NCI-H526 treated with DMSO at 0.1 percent for 48 hours (cell line): ENCODE measurements around the gene USP25.

ENCODE experiments used
- DNase-seq: peaks from one replicate; lab custom pipeline; 2025; lab: John Stamatoyannopoulos, UW

Gene USP25, protein sequence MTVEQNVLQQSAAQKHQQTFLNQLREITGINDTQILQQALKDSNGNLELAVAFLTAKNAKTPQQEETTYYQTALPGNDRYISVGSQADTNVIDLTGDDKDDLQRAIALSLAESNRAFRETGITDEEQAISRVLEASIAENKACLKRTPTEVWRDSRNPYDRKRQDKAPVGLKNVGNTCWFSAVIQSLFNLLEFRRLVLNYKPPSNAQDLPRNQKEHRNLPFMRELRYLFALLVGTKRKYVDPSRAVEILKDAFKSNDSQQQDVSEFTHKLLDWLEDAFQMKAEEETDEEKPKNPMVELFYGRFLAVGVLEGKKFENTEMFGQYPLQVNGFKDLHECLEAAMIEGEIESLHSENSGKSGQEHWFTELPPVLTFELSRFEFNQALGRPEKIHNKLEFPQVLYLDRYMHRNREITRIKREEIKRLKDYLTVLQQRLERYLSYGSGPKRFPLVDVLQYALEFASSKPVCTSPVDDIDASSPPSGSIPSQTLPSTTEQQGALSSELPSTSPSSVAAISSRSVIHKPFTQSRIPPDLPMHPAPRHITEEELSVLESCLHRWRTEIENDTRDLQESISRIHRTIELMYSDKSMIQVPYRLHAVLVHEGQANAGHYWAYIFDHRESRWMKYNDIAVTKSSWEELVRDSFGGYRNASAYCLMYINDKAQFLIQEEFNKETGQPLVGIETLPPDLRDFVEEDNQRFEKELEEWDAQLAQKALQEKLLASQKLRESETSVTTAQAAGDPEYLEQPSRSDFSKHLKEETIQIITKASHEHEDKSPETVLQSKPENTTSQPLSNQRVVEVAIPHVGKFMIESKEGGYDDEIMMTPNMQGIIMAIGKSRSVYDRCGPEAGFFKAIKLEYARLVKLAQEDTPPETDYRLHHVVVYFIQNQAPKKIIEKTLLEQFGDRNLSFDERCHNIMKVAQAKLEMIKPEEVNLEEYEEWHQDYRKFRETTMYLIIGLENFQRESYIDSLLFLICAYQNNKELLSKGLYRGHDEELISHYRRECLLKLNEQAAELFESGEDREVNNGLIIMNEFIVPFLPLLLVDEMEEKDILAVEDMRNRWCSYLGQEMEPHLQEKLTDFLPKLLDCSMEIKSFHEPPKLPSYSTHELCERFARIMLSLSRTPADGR

DNA sequence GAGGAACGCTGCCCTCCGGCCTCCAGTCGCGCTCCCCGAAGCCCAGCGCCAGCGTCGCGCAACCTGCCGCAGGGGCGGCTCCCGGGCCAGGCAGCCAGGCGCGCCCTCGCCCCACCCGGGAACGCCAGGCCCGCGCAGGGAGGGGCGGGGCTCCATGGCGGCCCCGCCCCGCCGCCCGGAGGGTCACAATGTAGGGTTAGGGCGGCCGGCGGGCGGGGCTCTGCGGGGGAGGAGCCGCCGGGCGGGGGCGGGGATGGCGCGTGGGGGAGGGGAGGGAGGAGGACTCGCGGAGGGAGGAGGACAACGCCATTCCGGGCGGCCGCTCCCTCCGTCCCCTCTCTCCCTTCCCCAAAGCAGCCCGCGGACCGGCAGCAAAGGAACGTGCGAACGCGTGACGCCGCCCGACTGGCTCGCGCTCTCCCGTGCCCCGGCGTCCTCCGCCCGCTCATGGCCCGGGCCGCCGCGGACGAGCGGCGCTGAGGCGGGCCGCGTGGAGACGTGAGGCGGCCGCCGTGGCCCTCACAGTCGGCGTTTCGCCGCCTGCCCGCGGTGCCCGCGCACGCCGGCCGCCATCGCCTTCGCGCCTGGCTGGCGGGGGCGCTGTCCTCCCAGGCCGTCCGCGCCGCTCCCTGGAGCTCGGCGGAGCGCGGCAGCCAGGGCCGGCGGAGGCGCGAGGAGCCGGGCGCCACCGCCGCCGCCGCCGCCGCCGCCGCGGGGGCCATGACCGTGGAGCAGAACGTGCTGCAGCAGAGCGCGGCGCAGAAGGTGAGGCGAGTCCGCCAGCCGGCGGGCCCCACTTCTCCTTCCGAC lies at the start of gene USP25:
USP25 (plus strand) TSS at position 309 of the 810 bp plus-strand sequence; CDS start at position 721, 412 bp downstream.
- DNase-seq, result peak; percentile 82

DNA sequence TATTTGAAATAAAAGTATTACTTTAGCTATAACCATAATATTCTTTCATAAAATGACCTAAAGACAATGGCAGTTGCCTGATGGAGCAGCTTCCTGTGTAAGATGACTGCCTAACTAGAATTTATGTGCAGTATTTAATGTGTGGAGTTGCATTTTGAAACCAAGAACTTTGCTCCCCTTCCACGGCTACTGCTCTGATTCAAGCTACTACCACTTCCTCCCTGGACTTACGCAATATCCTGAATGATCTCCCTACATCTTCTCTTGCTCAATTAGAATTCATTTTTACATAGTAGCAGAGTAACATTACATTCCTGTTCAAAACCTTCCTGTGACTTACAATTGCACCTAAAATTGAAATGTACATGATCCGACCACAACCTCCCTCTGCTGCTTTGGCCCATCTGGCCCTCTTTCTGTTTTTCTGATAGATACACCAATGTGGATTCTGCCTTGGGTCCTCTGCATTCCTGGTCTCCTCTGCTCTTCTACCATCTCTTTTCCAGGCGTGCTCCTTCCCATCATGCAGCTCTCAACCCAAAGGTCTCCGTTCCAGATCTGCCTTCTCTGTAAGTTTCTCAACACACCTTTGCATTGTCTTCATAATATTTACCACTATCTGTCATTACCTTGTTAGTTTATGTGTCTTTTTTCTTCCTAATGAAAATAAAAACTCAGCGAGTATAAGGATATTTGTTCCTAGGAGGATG lies 47.4 kb upstream of the USP25 start:
- no peak for DNase-seq

DNA sequence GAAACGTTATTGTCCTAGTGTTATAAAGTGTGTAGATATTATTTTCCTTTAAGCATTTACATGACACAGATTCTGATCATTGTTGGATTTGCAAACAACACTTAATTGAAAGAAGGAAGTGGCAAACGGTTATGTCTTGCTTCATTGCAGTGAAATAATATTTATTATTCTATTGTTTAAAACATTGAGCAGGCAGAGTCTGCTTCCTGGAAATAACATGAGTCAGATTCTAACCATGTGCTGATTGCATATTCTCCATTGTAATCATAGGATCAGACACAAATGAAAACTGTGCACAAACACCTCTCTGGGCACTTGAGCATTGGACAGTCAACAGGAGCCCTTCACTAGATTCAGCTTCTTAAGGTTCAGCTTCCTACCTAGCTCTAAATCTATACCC lies 46.8 kb upstream of the USP25 start:
- DNase-seq, result no peak

DNA sequence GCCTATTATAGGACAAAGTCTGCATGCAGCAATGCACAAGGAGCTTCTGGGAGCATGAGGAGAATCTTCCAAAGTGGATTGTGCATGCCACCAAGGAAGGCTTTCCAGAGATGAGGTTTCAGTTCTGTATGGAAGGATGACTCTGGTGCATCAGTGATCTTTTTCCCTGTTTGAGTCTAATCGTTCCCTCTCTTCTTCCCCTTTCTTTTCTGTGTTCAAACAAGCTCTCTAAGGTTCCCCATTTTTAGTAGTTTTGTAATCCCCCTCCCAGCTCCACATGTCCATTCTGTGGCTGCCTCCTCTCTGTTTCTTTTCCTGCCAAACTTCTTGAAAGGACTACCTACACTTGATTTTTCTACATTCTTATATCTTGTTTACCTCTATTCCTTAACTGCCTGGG lies 43.3 kb upstream of the USP25 start:
- DNase-seq, result no peak

DNA sequence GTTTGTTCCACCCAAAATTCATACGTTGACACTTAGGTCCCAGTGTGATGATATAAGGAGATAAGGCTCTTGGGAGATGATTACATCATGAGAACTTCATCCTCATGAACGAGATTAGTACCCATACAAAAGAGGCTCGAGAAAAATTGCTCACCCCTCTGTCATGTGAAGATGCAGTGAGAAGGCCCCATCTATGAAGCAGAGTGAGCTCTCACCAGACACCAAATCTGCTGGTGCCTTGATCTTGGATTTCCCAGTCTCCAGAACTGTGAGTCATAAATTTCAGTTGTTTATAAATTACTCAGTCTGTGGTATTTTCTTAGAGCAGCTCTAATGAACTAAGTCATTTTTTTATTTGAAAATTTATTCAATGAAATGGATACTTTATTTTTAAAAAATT lies 42.6 kb upstream of the USP25 start:
- DNase-seq, result no peak

DNA sequence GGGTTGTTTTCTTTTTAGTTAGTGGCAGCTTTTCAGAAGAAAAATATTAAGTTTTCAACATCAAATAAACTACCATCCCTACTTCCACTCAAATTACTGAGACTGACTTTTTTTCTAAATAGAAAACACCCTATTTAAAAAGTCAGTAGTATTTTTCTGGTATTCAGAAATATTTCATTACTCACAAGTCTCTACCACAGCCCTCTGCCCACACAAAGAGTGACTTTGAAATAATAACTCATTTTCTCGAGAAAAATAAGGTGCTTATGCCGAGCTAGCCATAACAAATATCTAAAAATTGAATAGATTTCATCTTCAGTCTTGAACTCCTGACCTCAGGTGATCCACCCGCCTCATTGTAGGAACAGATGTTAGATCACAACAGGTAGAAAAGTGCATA lies 41.8 kb upstream of the USP25 start:
- DNase-seq, result no peak

DNA sequence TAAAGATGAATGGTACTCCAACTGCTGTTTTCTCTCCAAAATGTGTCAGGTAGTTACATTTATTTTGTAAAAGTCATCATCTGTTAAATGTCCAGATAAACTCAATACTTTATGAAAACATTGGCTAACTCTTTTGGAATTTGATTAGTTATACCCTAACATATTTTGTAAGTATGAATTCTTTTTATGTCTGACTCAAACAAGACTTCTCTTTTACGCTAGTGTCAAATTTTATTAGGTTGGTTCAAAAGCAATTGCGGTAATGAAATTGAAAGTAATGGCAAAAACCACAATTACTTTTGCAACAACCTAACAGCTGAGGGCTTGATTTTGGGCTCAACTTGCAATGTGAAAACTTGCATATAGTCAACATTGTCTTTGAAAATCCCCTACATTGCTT lies 41.0 kb upstream of the USP25 start:
- DNase-seq, result no peak

DNA sequence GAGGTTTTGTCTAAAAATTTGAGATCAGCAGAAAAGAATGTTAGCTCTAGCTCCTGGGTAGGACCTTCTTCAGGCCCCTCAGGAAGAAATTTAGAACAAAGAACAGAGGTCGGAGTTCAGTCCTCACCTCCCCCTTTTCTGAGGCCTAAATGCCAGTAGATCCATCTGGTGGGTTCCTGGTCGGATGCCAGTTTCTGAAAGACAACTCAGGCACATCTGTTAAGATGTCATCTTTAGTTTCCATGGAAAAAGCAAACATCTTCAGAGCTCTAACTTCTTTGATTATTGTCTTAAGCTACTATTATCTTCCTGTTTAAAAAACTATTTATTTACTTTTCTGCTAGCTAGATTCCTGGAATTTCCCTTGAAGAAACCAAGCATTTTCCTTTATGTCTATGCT lies 37.1 kb upstream of the USP25 start:
- DNase-seq, result no peak

DNA sequence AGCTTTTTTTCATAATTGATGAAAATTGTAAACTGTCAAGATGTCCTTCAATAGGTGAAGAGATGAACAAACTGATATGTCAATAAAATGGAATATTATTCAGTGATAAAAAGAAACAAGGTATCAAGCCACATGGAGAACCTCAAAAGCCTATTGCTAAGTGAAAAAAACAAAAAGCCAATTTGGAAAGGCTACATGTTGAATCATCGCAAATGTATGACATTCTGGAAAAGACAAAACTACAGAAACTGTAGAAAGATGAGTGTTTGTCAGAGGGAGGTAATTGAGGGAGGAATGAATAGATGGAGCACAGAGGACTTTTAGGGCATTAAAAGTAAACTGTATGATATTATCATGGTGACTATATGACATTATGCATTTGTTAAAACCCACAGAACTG lies 34.5 kb upstream of the USP25 start:
- DNase-seq, result no peak

DNA sequence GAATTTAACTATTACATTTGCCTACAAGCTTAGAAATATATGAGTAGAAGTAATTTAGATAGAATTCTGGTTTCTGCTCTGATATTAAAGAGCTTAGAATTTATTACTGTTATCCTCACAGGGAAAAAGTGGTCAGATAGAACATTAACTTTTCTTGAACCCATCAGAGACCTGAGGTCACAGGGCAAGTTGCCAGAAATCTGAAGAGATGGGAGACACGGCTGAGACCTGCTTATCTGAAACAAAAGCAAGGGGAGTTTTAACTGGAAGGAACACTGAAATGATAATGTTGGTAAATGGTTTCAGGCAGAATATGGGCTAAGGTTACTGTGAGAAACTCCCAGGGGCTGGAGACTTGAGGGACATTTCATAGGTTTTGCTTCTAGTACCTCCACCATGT lies 28.0 kb upstream of the USP25 start:
- no peak for DNase-seq

DNA sequence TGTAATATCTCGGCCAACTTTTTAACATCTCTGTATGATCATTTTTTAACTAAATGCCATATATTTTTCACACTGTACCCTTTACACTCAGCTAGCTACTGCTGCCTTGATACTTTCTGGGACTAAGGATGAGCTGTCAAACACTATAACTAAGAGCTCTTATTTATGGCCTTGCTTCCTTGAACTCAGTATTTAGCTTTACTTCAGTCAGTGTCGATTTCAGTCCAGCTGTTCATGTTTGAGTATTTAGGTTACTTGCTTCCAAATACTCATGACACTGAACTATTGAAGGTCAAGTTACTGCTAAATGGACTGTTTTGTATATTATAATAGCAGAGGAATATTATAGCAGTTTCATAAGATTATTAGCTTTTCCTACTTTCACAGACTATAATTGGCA lies 25.9 kb upstream of the USP25 start:
- no peak for DNase-seq

DNA sequence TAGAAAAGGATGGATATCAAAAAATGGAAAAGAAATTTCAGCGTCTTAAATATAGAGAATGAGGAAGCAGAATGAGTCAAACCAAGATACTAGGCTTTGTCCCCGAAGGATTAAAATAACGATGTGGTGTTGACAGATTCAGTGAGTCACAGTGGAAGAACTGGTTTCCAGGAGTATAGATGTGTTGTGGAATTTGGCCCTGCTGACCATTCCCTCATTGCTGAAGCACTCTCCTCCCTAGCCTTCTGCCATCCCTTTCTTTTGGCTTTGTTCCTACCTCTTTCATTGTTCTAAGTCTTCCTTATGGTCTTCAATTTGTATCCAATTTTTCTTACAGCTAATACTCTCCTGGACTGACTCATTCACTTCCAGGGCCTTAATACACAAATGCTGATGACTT lies 23.1 kb upstream of the USP25 start:
- no peak for DNase-seq

DNA sequence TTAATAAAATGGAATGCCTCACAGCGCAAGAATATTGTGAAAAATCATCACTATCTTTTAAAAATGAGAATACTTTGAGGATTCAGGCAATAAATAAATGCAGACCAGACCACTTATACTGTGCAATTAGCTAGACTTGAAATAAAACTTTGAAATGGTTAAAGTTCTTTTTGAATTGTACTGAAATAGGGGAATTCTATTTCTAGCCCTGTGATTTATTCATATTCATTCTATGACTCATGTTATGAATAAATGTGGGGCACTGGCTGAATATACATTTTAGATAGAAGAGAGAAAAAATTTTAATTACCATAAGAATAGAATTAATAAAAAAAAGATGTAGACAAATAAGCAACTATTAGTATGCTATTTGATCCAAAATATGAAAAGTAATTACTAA lies 16.4 kb upstream of the USP25 start:
- DNase-seq, result no peak

DNA sequence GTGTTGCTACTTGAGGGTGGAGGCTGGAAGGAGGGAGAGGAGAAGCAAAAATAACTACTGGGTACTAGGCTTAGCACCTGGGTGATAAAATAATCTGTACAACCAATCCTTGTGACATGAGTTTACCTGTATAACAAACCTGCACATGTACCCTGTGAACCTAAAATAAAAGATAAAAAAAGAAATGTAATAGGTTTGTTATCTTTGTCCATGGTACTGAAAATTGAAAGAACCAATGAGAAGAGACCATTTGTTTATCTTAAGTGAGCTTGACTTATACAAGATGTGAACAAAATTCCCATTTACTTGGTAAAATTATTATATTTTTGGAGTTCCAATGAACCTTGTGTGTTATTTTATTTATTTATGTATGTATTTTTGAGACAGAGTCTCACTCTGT lies 11.1 kb upstream of the USP25 start:
- DNase-seq, result no peak

DNA sequence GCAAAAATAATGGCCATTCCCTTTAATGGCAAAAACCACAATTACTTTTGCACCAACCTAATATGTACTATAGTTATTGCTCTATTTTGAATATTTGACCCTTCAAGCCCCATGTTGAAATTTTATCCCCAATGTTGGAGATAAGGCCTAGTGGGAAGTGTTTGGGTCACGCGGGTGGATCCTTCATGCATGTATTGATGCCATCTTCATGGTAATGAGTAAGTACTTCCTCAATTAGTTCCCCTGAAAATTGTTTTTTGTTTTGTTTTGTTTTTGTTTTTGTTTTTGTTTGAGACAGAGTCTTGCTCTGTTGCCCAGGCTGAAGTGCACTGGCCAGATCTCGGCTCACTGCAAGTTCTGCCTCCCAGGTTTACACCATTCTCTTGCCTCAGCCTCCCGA lies 9.8 kb upstream of the USP25 start:
- DNase-seq, result no peak

DNA sequence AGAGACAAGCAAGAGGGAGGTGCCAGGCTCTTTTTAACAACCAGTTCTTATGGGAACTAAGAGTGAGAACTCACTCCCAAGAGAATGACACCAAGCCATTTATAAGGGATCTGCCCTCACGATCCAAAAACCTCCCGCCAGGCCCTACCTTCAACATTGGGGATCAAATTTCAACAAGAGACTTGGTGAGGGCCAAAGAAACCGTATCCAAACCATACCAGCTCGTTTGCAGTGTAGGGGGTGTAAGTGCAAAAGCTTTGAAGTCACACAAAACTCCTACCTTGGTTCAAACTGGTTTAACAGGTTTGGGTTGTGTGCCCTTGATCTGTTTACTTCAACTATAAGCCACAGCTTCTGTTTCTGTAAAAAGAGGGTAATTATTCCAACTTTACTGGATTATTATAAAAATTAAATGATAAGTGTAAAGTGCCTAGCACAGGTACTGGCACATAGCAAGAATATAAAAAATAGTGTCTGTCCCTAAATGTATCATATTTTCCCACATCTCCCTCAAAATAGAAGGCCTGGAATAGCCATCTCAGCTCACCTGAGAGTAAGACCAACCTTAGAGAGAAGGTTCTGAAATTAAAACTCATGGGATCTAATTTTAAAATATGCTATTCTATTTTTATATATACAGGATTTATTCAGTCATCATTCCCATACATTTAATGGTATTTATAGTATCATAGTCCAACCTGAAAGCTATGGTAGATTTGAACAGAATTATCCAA lies 7.0 kb upstream of the USP25 start:
- DNase-seq, result no peak

DNA sequence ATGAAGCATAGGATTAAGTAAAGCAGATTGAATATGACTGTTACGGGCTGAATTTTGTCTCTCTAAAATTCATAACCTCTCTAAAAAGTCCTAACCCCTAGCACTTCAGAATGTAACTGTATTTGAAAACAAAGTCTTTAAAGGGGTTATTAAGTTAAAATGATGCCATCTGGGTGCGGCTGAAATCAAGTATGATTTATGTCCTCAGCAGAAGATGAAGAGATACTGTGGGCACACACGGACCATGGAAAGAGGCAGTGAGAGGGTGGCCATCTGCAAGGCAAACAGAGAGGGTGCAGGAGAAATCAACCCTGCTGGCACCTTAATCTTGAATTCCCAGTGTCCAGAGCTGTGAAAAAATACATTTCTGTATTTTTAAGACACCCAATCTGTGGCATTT lies 3.8 kb upstream of the USP25 start:
- no peak for DNase-seq

DNA sequence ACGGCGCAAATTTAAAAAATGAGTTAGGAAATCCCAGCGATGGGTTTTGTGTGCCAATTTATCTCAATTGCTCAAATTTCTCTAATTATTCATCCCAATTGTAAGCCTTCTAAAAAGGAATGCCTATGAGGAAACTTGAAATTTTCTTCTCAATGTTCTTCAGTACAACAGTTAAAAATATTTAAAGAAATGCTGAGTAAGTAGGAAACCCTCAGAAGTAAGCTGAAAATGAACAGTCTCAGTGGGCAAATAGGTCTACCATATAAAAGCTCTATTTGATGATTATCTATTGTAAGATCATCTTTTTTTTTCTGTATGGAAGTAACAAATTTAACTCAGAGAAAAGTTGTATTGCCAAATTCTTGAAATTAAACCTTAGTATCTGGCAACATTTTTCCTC lies 1.7 kb upstream of the USP25 start:
- no peak for DNase-seq

DNA sequence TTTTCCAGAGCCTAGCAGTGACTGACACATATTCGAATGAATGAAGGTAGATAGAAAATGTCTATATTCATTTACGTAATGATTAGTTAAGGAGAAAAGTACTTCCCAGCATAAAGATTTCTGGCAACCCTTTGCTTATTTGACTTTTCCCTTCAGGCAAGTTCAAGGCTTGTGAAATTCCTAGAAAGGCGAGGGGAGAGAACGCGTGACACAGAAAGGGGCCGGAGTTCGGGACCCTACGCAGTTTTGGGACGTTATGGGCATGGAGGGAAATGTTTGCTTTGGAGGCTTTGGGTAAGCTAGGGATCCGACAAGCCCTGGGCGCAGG lies 472 bp upstream of the USP25 start:
- peak; percentile 56 for DNase-seq

DNA sequence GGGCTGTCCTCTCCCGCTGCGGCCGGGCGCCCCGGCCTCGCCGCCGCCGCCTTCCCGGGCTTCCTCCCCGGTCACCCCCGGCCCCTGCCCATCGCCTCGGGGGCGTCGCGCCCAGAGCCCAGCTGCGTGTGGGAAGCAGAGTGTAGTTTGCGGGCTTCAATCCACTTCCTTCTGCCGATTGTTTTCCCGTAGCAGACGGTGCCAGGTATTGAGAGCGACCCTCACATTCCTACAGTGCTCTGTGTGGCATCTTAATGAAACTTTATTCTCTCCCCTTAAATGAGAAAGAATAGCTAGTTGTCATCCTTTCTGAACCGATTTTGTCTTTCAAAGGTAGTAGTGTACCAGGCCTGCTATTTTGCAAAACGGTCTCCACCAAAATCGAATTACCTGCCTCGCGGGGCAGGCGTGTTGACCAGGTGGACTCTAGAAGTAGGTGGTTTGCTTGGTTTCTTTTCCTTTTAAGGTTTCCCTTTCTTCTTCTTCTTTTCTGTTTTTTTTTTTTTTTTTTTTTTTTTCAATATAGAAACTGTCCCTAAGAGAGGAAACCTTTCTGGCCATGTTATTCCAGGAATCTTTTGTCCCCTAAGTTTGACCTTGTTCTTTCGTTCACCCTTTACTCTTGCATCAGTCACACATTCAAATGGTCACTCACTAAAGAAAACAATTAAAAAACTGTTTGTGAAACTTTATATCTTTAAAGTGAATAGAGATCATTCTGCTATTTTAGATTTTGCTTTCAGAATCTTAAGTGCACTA lies 881 bp downstream of the USP25 start:
- DNase-seq, result peak; percentile 58
